NCI-H524 treated with DMSO at 0.1 percent for 48 hours (cell line): ENCODE measurements around the gene ITCH.

Experiments used
- DNase-seq: peaks from one replicate; lab custom pipeline; 2025; lab: John Stamatoyannopoulos, UW

The ITCH gene

DNA sequence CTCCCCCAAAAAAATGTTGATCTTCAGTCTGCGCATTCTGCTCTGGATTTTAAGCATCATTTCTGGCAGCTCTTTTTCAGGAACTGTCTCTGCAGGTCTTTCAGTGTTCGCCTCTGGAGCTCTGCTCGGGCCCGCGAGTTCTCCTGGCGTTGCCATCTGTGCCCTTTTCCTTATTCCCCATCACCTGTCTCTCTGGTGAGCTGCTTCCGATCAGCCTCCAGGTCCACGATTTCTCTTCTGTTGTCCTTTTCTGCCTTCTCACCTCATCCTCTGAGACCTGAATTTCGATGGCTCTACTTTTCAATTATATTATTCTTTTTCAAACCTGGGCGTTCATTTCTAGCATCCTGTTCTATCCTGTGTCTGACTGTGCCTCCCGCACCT is 194.9 kb downstream of the ITCH start:
- no peak for DNase-seq

DNA sequence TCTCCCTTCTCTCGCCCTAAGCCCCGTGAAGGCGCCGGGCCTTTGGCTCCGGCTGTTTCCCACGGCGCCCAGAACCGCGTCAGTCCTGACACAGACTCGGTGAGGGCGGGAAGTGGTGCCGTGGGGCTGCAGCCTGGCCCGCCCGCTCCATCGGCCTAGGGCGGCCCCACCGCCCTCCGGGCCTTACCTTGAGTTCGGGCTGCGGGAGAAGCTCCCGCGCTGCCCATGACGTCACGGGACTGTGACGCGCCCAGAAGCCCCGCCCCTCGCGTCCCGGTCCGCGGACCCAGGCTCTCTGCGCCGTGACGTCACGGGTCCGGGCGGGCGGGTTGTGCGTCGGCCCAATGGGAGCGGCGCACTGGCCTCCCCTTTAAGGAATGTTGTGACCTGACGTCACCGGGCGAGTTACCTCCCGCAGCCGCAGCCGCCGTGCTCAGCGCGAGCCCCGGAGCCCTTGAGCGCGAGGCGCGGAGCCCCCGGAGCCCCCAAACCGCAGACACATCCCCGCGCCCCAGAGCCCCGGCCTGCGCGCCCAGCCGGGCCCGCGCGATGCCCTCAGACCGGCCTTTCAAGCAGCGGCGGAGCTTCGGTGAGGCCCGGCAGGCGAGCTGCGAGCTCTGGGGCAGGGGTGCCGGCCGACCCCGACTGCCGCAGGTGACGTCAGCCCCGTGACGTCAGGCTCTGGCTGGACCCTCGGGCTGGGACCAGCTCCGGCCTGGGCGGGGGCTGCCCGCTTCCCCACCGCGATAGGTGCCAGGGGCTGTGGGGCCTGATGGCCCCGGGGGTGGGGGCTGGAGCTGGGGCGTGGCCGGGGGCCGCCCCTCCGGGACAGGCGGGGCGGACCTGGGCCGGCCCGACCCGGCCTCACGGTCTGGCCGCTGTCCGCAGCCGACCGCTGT is 195.5 kb downstream of the ITCH start, which contains the start of gene MAP1LC3A:
Gene MAP1LC3A (plus strand): TSS at position 399 of the 899 bp plus-strand sequence. CDS start 151 bp downstream, at position 550.
- DNase-seq = no peak

DNA sequence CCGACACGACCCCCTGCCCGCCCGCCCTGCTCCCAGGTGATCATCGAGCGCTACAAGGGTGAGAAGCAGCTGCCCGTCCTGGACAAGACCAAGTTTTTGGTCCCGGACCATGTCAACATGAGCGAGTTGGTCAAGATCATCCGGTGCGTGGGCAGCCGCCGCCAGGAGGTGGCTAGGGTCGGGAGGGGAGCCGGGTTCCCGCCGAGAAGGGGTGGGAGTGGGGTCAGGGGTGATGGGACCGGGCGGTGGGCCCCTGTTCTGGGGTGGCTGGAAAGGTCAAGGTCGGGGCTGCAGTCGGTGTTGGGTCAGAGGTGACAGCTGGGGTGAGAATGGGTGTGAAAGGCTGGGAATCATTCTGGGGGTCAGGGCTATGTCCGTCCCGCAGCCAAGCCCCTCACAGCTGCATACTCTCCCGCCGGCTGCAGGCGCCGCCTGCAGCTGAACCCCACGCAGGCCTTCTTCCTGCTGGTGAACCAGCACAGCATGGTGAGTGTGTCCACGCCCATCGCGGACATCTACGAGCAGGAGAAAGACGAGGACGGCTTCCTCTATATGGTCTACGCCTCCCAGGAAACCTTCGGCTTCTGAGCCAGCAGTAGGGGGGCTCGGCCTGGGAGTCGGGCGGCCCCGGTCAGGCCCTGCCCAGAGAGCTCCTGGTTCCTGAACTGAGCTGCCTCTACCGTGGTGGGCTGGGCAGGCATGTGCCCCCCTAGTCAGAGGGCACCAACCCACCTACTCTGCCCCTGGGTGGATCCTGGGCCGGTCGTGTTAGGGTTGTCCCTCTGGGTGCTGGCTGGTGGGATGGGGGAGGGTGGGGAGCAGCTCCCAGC is 196.5 kb downstream of the ITCH start:
- no peak for DNase-seq

DNA sequence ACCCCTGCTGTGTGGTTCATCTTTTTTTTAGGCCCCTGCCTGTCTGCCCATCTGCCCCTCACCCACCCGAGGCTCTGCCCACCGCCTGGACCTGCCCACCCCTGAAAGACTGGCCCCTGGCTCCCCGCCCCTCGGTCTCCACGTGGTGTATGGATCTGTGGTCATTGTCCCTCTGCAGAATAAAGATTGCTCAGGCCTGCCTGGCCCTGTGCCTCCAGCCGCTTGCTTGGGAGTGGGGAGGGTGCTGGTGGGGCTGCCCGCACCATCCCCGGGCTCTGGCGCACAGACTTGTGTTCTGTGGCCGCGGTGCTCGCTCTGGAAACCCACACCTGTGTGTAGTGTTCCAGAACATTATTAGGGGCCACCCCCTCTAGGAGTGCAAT is 197.1 kb downstream of the ITCH start:
- DNase-seq = no peak

DNA sequence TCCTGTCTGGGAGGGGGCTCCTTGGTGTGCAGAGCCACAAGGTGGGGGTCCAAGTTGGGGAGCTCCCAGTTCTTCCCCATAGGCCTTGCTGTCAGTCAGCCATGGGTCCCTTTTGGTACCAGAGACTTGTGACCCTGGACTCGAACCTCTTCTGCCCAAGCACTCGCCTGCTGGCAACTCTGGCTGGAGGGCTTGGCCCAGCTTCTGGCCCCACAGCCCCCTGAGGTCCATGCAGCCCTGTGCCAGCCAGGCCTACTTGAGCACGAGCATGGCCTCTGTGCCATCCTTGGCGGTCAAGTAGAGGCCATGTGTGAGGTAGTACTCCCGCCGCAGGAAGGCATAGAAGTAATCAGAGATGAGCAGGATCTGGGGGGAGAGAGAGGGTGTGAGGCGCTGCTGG is 197.5 kb downstream of the ITCH start:
- DNase-seq = no peak
